Breast epithelium (tissue), 3 donors: ENCODE results near the gene DNASE1.

Source experiments
- POLR2A ChIP-seq: fragments of 450-650 bp; IDR thresholded peaks from one replicate; pipeline ENCODE4 v1.6.1; 2016; ENCODE audit warnings: antibody characterized with exemption, mild to moderate bottlenecking, moderate library complexity
- TF ChIP-seq, protein P1 (sequence below), 3 donors: fragments of 450-650 bp; IDR thresholded peaks; one replicate each; pipeline ENCODE4 v1.5.1; 2016 to 2017; ENCODE audit warnings: antibody characterized with exemption in 3 of 3, mild to moderate bottlenecking in 3 of 3, moderate library complexity in 3 of 3

DNA sequence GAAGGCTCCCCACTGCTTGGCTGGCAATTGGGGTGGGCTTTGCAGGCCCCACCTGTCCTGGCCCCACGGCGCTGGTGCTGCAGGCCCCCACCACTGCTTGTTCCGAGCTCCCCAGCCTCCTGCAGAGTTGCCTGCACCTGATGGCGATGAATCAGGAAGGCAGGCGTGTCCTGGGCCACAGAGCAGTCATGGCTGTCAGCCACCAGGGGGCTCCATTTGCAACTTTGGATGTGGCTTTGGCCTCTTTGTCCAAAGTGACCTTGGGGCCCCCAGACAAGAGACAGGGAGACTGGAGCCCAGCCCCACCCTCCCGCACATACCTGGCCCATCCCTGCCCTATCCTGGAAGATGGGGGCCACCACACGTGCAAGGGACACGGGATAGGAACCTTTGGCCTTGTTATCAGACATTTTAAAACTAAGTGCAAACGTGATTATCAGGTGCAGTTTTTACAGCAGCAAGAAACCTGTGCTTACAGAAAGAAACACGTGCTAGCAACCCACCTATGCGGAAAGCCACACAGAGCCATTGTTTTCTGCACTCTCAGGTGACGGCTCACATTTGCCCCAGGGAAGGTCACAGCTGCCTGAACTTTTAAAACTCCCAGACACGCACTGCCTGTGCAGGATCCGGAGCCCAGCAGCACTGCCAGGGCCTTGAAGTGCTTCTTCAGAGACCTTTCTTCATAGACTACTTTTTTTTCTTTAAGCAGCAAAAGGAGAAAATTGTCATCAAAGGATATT lies at the start of gene DNASE1:
- TF ChIP-seq, protein P1, sequence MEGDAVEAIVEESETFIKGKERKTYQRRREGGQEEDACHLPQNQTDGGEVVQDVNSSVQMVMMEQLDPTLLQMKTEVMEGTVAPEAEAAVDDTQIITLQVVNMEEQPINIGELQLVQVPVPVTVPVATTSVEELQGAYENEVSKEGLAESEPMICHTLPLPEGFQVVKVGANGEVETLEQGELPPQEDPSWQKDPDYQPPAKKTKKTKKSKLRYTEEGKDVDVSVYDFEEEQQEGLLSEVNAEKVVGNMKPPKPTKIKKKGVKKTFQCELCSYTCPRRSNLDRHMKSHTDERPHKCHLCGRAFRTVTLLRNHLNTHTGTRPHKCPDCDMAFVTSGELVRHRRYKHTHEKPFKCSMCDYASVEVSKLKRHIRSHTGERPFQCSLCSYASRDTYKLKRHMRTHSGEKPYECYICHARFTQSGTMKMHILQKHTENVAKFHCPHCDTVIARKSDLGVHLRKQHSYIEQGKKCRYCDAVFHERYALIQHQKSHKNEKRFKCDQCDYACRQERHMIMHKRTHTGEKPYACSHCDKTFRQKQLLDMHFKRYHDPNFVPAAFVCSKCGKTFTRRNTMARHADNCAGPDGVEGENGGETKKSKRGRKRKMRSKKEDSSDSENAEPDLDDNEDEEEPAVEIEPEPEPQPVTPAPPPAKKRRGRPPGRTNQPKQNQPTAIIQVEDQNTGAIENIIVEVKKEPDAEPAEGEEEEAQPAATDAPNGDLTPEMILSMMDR (IDR thresholded peaks at IDR 0.05), result peak in 2 of 3 donors; percentile 11 to 32
- TF ChIP-seq POLR2A, result no peak
